K562 (cell line): Measurements from ENCODE around the gene GCDH. TPM values are rescaled to one million over a fixed set of nuclear protein-coding genes. Genes with fewer than 3 reads are reported as not detected.
A peak's percentile ranks its signal among the peaks of the same experiment; 100 is the strongest.

Experiments
- BHLHE40 ChIP-seq: IDR thresholded peaks from 2 replicates; pipeline ENCODE4 v1.6.1; 2011; ENCODE audit warnings: low read length, improper control_type of control experiment
- BRD9 ChIP-seq: fragments of 450-650 bp; IDR thresholded peaks from 2 replicates; pipeline ENCODE4 v1.6.1; 2018; ENCODE audit warnings: low read depth; ENCODE audit not compliant: partially characterized antibody
- CBX1 ChIP-seq: sonication (generic); IDR thresholded peaks from 2 replicates; pipeline ENCODE4 v1.6.1; 2016; ENCODE audit warnings: antibody characterized with exemption, low read depth, mild to moderate bottlenecking
- CHD2 ChIP-seq: IDR thresholded peaks from 2 replicates; pipeline ENCODE4 v1.6.1; 2011; ENCODE audit warnings: low read depth, low read length
- DPF2 ChIP-seq: fragments of 450-650 bp; IDR thresholded peaks from 2 replicates; pipeline ENCODE4 v1.6.1; 2016
- ELK1 ChIP-seq: sonication (generic); formaldehyde crosslinking; IDR thresholded peaks from 2 replicates; pipeline ENCODE4 v1.8.1; 2022; ENCODE audit warnings: missing genetic modification reagents
- FIP1L1 ChIP-seq: fragments of 200-400 bp; formaldehyde crosslinking; IDR thresholded peaks from 2 replicates; pipeline ENCODE4 v1.6.1; 2018; ENCODE audit warnings: mild to moderate bottlenecking, low read depth, low read length; ENCODE audit not compliant: poor library complexity, severe bottlenecking
- FOXA3 ChIP-seq, 2 experiments: fragments of 450-650 bp in 1 of 2; sonication (generic) in 1 of 2; formaldehyde crosslinking; IDR thresholded peaks in 1 of 2; conservative IDR thresholded peaks in 1 of 2; 2 replicates each; pipeline versions ENCODE4 v1.4.0 to v1.8.0; 2020 to 2022; ENCODE audit warnings: mild to moderate bottlenecking in 2 of 2, missing genetic modification reagents in 1 of 2
- GTF3C2 ChIP-seq: IDR thresholded peaks from 3 replicates; pipeline ENCODE4 v1.6.1; 2011; ENCODE audit warnings: borderline replicate concordance, mild to moderate bottlenecking, moderate library complexity; ENCODE audit not compliant: insufficient read length; ENCODE audit errors: extremely low read depth
- MAFG ChIP-seq: fragments of 450-650 bp; conservative IDR thresholded peaks from 2 replicates; pipeline ENCODE4 v1.6.1; 2016; ENCODE audit warnings: missing genetic modification characterization, missing compliant biosample characterization
- RBFOX2 ChIP-seq: fragments of 200-400 bp; formaldehyde crosslinking; IDR thresholded peaks from 2 replicates; pipeline ENCODE4 v1.6.1; 2017; ENCODE audit warnings: low read depth, mild to moderate bottlenecking, low read length, moderate library complexity
- TAF7 ChIP-seq: fragments of 450-650 bp; IDR thresholded peaks from 2 replicates; pipeline ENCODE4 v1.6.1; 2016; ENCODE audit warnings: missing genetic modification characterization, missing compliant biosample characterization
- U2AF2 ChIP-seq: fragments of 200-400 bp; formaldehyde crosslinking; optimal IDR thresholded peaks from 2 replicates; pipeline ENCODE3; 2017; ENCODE audit warnings: low read depth, mild to moderate bottlenecking, low read length
- ZFX ChIP-seq: sonication (generic); formaldehyde crosslinking; IDR thresholded peaks from 2 replicates; pipeline ENCODE4 v1.8.0; 2022; ENCODE audit warnings: mild to moderate bottlenecking, missing genetic modification reagents, moderate library complexity
- ZNF280B ChIP-seq: fragments of 250-450 bp; sonication (Bioruptor Pico); IDR thresholded peaks from 2 replicates; pipeline ENCODE4 v1.5.1; 2021; ENCODE audit warnings: mild to moderate bottlenecking
- ZNF444 ChIP-seq: fragments of 250-450 bp; sonication (Bioruptor Pico); IDR thresholded peaks from 2 replicates; pipeline ENCODE4 v1.4.0; 2020; ENCODE audit warnings: mild to moderate bottlenecking, moderate library complexity
- ZNF766 ChIP-seq: fragments of 200-800 bp; sonication (Bioruptor generic); conservative IDR thresholded peaks from 2 replicates; pipeline ENCODE4 v1.6.1; 2016; ENCODE audit warnings: missing genetic modification characterization, missing compliant biosample characterization
- polyA plus RNA-seq, 8 experiments: library from polyadenylated mRNA; depleted of rRNA in 4 of 8; stranded (reverse) in 5 of 8; unstranded in 3 of 8; fragments of >200 nt; fragmentation: Nextera tagmentation in 2 of 8; fragmentation: Illumina TruSeq in 1 of 8; extraction: Ambion mirVana in 2 of 8; extraction: Trizol in 1 of 8; gene quantifications; 2 replicates each; pipeline versions ENCODE4 v1.2.1 to v1.2.3, GENCODE V29; 2011 to 2014; ENCODE audit warnings: inconsistent platforms in 1 of 8, missing spikeins in 1 of 8
- total RNA-seq, 7 experiments: library from RNA; depleted of rRNA in 6 of 7; stranded (reverse); fragments of >200 nt in 6 of 7; fragmentation: Illumina TruSeq in 2 of 7; extraction: Trizol in 2 of 7; gene quantifications; 2 replicates each; pipeline versions ENCODE4 v1.2.1 to v1.2.3, GENCODE V29; 2011 to 2021; ENCODE audit warnings: low replicate concordance in 1 of 7

GCDH gene
- total and polyA plus RNA-seq, 9 of the 15 experiments (the other 6 are each of a cell fraction or from before 2014, with no cell fraction given), result 2.9 to 50.8 (median 19.1) TPM

- TF ChIP-seq RBFOX2 (peak; percentile 86), CBX1 (0 out of 2 replicates have a peak, but pooled peaks have one; percentile 9), MAFG (tag) (no peak), ZNF280B (CRISPR knock-in tag) (no peak), U2AF2 (no peak), BHLHE40 (no peak), BRD9 (peak; percentile 44), ZFX (CRISPR knock-in tag) (peak; percentile 52), TAF7 (tag) (no peak), ZNF444 (CRISPR knock-in tag) (no peak), FOXA3 (CRISPR knock-in tag; conservative IDR thresholded peaks at IDR 0.05 in 1 of 2, IDR thresholded peaks at IDR 0.05 in 1 of 2) (0 out of 4 replicates have a peak, but pooled peaks of 1 of the 2 experiments have one; percentile 24), ZNF766 (CRISPR knock-in tag) (peak; percentile 14; the same call in 1 of the 2 replicates), DPF2 (0 out of 2 replicates have a peak, but pooled peaks have one; percentile 28), FIP1L1 (no peak), GTF3C2 (no peak), ELK1 (CRISPR knock-in tag) (no peak), CHD2 (peak; percentile 92)
- TF ChIP-seq, all 486 proteins: peak for 42
Measured at GRCh38 chr19:12946092-12946721, 55.2 kb downstream of the GCDH start (continued).
